Mesothelial cell of epicardium (in vitro differentiated cells): Measurements from ENCODE around the gene CRYZL1. TPM values are rescaled to one million over a fixed set of nuclear protein-coding genes. Genes with fewer than 3 reads are reported as not detected.

Experiments
- DNase-seq, 2 experiments: peaks; one replicate each; pipeline ENCODE4 v3.0.0; 2021; ENCODE audit warnings: low spot score in 2 of 2; ENCODE audit not compliant: unreplicated experiment in 2 of 2
- H3K27ac Mint-ChIP-seq: 2 replicates; pipeline ENCODE4 v1.8.0; 2021; ENCODE audit warnings: mixed read lengths
- H3K27me3 Mint-ChIP-seq: 2 replicates; pipeline ENCODE4 v1.8.0; 2021; ENCODE audit warnings: low read depth, mixed read lengths
- H3K36me3 Mint-ChIP-seq: 2 replicates; pipeline ENCODE4 v1.8.0; 2021; ENCODE audit warnings: mixed read lengths
- H3K4me1 Mint-ChIP-seq: 2 replicates; pipeline ENCODE4 v1.8.0; 2021; ENCODE audit warnings: mixed read lengths
- H3K4me3 Mint-ChIP-seq: 2 replicates; pipeline ENCODE4 v1.8.0; 2021; ENCODE audit warnings: mild to moderate bottlenecking, moderate library complexity, mixed read lengths
- H3K9me3 Mint-ChIP-seq: 2 replicates; pipeline ENCODE4 v1.8.0; 2021; ENCODE audit warnings: mixed read lengths
- CTCF ChIP-seq: fragments of 200-600 bp; sonication (generic); IDR thresholded peaks from one replicate; pipeline ENCODE4 v1.5.0; 2021; ENCODE audit warnings: antibody characterized with exemption; ENCODE audit not compliant: unreplicated experiment
- total RNA-seq: library from RNA; stranded (reverse); gene quantifications from 3 replicates; pipeline ENCODE4 v1.2.1, GENCODE V29; 2021

CRYZL1 gene
- total RNA-seq, 1 donor from 2014 or later: 63.0 TPM

- H3K27me3 Mint-ChIP-seq: no peaks in the 10 kb centered on the region
- peaks cover 22% of the 10 kb centered on the region for H3K36me3 Mint-ChIP-seq
- H3K4me3 Mint-ChIP-seq: peak overlapping the region; percentile 89
- H3K9me3 Mint-ChIP-seq: peaks cover 4% of the 10 kb centered on the region
- H3K4me1 Mint-ChIP-seq: peaks cover 39% of the 10 kb centered on the region
- TF ChIP-seq CTCF: no peak
- DNase-seq: no peak
- H3K27ac Mint-ChIP-seq: peak overlapping the region; percentile 100
These were observed 100.3 kb downstream of the CRYZL1 start for GRCh38 chr21:33541105-33541711.

GRCh38 chr21:33540711-33541104, 100.8 kb downstream of the CRYZL1 start:
- no peaks in the 10 kb centered on the region for H3K27me3 Mint-ChIP-seq
- peak overlapping the region; percentile 89 for H3K4me3 Mint-ChIP-seq
- no peak for TF ChIP-seq CTCF
- peaks cover 4% of the 10 kb centered on the region for H3K9me3 Mint-ChIP-seq
- DNase-seq: no peak
- peak overlapping the region; percentile 94 for H3K27ac Mint-ChIP-seq
- H3K36me3 Mint-ChIP-seq: peaks cover 20% of the 10 kb centered on the region
- H3K4me1 Mint-ChIP-seq: peaks cover 35% of the 10 kb centered on the region

- DNase-seq: no peak
- Mint-ChIP-seq H3K27me3 (no peaks in the 10 kb centered on the region), H3K4me3 (no peak overlapping the region), H3K9me3 (peaks cover 4% of the 10 kb centered on the region), H3K27ac (no peak overlapping the region), H3K36me3 (peaks cover 25% of the 10 kb centered on the region), H3K4me1 (peaks cover 25% of the 10 kb centered on the region)
- no peak for TF ChIP-seq CTCF
These were observed 101.9 kb downstream of the CRYZL1 start for GRCh38 chr21:33539616-33540015.

Other genes starting within 250 kb of the CRYZL1 start
- gene IFNGR2, start 238.3 kb downstream of the CRYZL1 start, total RNA-seq: 57.9 to 63.4 TPM (median 59.6 TPM) in 3 replicates
- gene TMEM50B, start 161.8 kb downstream of the CRYZL1 start, total RNA-seq: 37.3 to 41.1 TPM (median 39.5 TPM) in 3 replicates
- gene DNAJC28, start 150.0 kb downstream of the CRYZL1 start, total RNA-seq: 2.6 to 3.1 TPM (median 2.8 TPM) in 3 replicates
- gene GART, start 99.6 kb downstream of the CRYZL1 start, total RNA-seq: 85.1 to 88.4 TPM (median 85.3 TPM) in 3 replicates
- 427 to 437 TPM (median 428 TPM) in 3 replicates for gene SON, start 98.7 kb downstream of the CRYZL1 start, total RNA-seq
- 16.4 to 21.8 TPM (median 20.0 TPM) in 3 replicates for gene DONSON, start 53.1 kb downstream of the CRYZL1 start, total RNA-seq
- gene ITSN1, start 760 bp upstream of the CRYZL1 start, total RNA-seq: 66.6 to 77.5 TPM (median 74.3 TPM) in 3 replicates